Calu3 (cell line): ENCODE results near the gene STK38L. TPM values are rescaled to one million over a fixed set of nuclear protein-coding genes. Genes with fewer than 3 reads are reported as not detected.

Source experiments
- BruUV-seq: library from RNA; stranded (reverse); fragments of 400-500 nt; replicated peaks from 2 replicates; lab custom pipeline; 2021; lab: Mats Ljungman, UMichigan
- CTCF ChIA-PET: fragments of 300-600 bp; sonication (Branson Sonifier 250); formaldehyde crosslinking; loops from one replicate; lab custom pipeline; 2022; ENCODE audit warnings: antibody characterized with exemption; lab: Charles Lee
- DNase-seq: peaks from one replicate; pipeline ENCODE4 v3.0.0; 2022
- H3K27ac Mint-ChIP-seq: one replicate; pipeline ENCODE4 v1.8.0; 2022; ENCODE audit warnings: mixed read lengths; ENCODE audit not compliant: unreplicated experiment
- H3K27me3 Mint-ChIP-seq: one replicate; pipeline ENCODE4 v1.8.0; 2022; ENCODE audit warnings: mixed read lengths; ENCODE audit not compliant: unreplicated experiment
- H3K36me3 Mint-ChIP-seq: one replicate; pipeline ENCODE4 v1.8.0; 2022; ENCODE audit warnings: mild to moderate bottlenecking, moderate library complexity, mixed read lengths; ENCODE audit not compliant: insufficient read depth, unreplicated experiment
- H3K4me1 Mint-ChIP-seq: one replicate; pipeline ENCODE4 v1.8.0; 2022; ENCODE audit warnings: mild to moderate bottlenecking, low read depth, mixed read lengths; ENCODE audit not compliant: unreplicated experiment
- H3K4me3 Mint-ChIP-seq: one replicate; pipeline ENCODE4 v1.8.0; 2022; ENCODE audit warnings: mild to moderate bottlenecking, low read depth, moderate library complexity, mixed read lengths; ENCODE audit not compliant: unreplicated experiment
- H3K9me3 Mint-ChIP-seq: one replicate; pipeline ENCODE4 v1.8.0; 2022; ENCODE audit warnings: low read depth, mixed read lengths; ENCODE audit not compliant: unreplicated experiment
- CTCF ChIP-seq: fragments of 200-600 bp; IDR thresholded peaks from one replicate; pipeline ENCODE4 v1.8.0; 2022; ENCODE audit warnings: antibody characterized with exemption; ENCODE audit not compliant: unreplicated experiment
- intact Hi-C: fragments of 100-400 bp; cut with micrococcal nuclease; formaldehyde crosslinking; loops from one replicate; pipeline ENCODE4 v1.10.0; 2022; ENCODE audit not compliant: unreplicated experiment
- total RNA-seq: library from RNA; stranded (reverse); gene quantifications from 2 replicates; pipeline ENCODE4 v1.2.3, GENCODE V29; 2022

The STK38L gene
- total RNA-seq, 1 experiment from 2014 or later, result 24.6 TPM

- CTCF ChIA-PET, result interaction anchor here (1.2 to 1.3 kb wide), 2 partner anchors 28 to 54 kb away, joined by 3 to 5 read pairs; no protein-coding TSS in a partner anchor
- Mint-ChIP-seq H3K4me3 (peak overlapping the region; percentile 81), H3K4me1 (peaks cover 40% of the 10 kb centered on the region), H3K27me3 (no peaks in the 10 kb centered on the region), H3K9me3 (no peaks in the 10 kb centered on the region), H3K27ac (peak overlapping the region; percentile 98), H3K36me3 (peaks cover 51% of the 10 kb centered on the region)
- BruUV-seq, result no TSS peak
- no peak for DNase-seq
- TF ChIP-seq CTCF, result no peak
- intact Hi-C loops, result loop anchor here (5.0 kb wide), 1 partner anchor 191 kb away; the partner anchor contains the start of gene PPFIBP1
These were observed 86.8 kb downstream of the STK38L start for GRCh38 chr12:27330846-27331245.

GRCh38 chr12:27331291-27331926 is 87.3 kb downstream of the STK38L start:
- Mint-ChIP-seq H3K9me3 (no peaks in the 10 kb centered on the region), H3K36me3 (peaks cover 56% of the 10 kb centered on the region), H3K4me3 (peak overlapping the region; percentile 81), H3K27ac (peak overlapping the region; percentile 98), H3K4me1 (peaks cover 46% of the 10 kb centered on the region), H3K27me3 (no peaks in the 10 kb centered on the region)
- intact Hi-C loops, result loop anchor here (5.0 kb wide), 1 partner anchor 191 kb away; the partner anchor contains the start of gene PPFIBP1
- TF ChIP-seq CTCF, result no peak
- peak; percentile 67 for DNase-seq
- no TSS peak for BruUV-seq
- CTCF ChIA-PET, result interaction anchor here (1.1 to 1.3 kb wide), 3 partner anchors 11 to 53 kb away, joined by 3 to 5 read pairs (median 4); no protein-coding TSS in a partner anchor

- H3K4me1 Mint-ChIP-seq, result peaks cover 46% of the 10 kb centered on the region
- no peak for DNase-seq
These were observed 87.8 kb downstream of the STK38L start for GRCh38 chr12:27331927-27332324.

GRCh38 chr12:27332407-27332713 is 88.3 kb downstream of the STK38L start:
- peak overlapping the region; percentile 98 for H3K27ac Mint-ChIP-seq
- TF ChIP-seq CTCF, result no peak
- no TSS peak for BruUV-seq
- peaks cover 50% of the 10 kb centered on the region for H3K4me1 Mint-ChIP-seq
- H3K36me3 Mint-ChIP-seq, result peaks cover 61% of the 10 kb centered on the region
- CTCF ChIA-PET, result interaction anchor here (1.1 kb wide), 1 partner anchor 12 kb away, joined by 4 read pairs; no protein-coding TSS in a partner anchor
- H3K4me3 Mint-ChIP-seq, result peak overlapping the region; percentile 81
- DNase-seq, result no peak
- intact Hi-C loops, result loop anchor here (2.0 to 5.0 kb wide), 2 partner anchors 52 to 190 kb away; partner anchors contain the start of gene PPFIBP1
- H3K9me3 Mint-ChIP-seq, result no peaks in the 10 kb centered on the region
- no peaks in the 10 kb centered on the region for H3K27me3 Mint-ChIP-seq

More at GRCh38 chr12:27331927-27332324, 87.8 kb downstream of the STK38L start:
- no peak for TF ChIP-seq CTCF
- Mint-ChIP-seq H3K27me3 (no peaks in the 10 kb centered on the region), H3K27ac (peak overlapping the region; percentile 98), H3K36me3 (peaks cover 58% of the 10 kb centered on the region), H3K9me3 (no peaks in the 10 kb centered on the region), H3K4me3 (peak overlapping the region; percentile 81)
- intact Hi-C loops, result loop anchor here (2.0 to 5.0 kb wide), 2 partner anchors 53 to 190 kb away; partner anchors contain the start of gene PPFIBP1
- CTCF ChIA-PET, result interaction anchor here (1.1 to 1.3 kb wide), 3 partner anchors 11 to 52 kb away, joined by 3 to 5 read pairs (median 4); no protein-coding TSS in a partner anchor
- TSS peak; percentile 41 for BruUV-seq
